GM12865 (cell line): ENCODE measurements around the gene RRAGC.

Experiments
- DNase-seq: peaks from one replicate; pipeline ENCODE4 v3.0.0; 2010; ENCODE audit warnings: low read depth
- H3K4me3 ChIP-seq: 2 replicates; pipeline ENCODE4 v1.5.1; 2011; ENCODE audit warnings: mild to moderate bottlenecking, low read depth, low read length, control low read depth
- CTCF ChIP-seq: IDR thresholded peaks from 2 replicates; pipeline ENCODE4 v1.5.1; 2011; ENCODE audit warnings: low read length, control low read depth, low read depth, inconsistent platforms; ENCODE audit not compliant: insufficient read depth; ENCODE audit errors: missing control alignments

RRAGC gene

GRCh38 chr1:38827318-38827717, 32.3 kb downstream of the RRAGC start:
- TF ChIP-seq CTCF: no peak
- DNase-seq: no peak
- no peak overlapping the region for H3K4me3 ChIP-seq

- no peak for DNase-seq
- no peak overlapping the region for H3K4me3 ChIP-seq
- TF ChIP-seq CTCF: no peak
Observed at GRCh38 chr1:38826886-38827285, 32.7 kb downstream of the RRAGC start.

- TF ChIP-seq CTCF: no peak
- no peak for DNase-seq
- H3K4me3 ChIP-seq: no peak overlapping the region
Observed at GRCh38 chr1:38826262-38826661, 33.3 kb downstream of the RRAGC start.

GRCh38 chr1:38820860-38821259, 38.7 kb downstream of the RRAGC start:
- TF ChIP-seq CTCF: no peak
- DNase-seq: no peak
- H3K4me3 ChIP-seq: no peak overlapping the region

- no peak overlapping the region for H3K4me3 ChIP-seq
- no peak for DNase-seq
- no peak for TF ChIP-seq CTCF
Observed at GRCh38 chr1:38819516-38819915, 40.1 kb downstream of the RRAGC start.

- H3K4me3 ChIP-seq: no peak overlapping the region
- no peak for TF ChIP-seq CTCF
- DNase-seq: no peak
Observed at GRCh38 chr1:38819040-38819439, 40.5 kb downstream of the RRAGC start.

GRCh38 chr1:38818175-38818976, 41.2 kb downstream of the RRAGC start:
- H3K4me3 ChIP-seq: peak overlapping the region; percentile 19; the same call in 1 of the 2 replicates
- peak; percentile 82 for TF ChIP-seq CTCF
- peak; percentile 36 for DNase-seq
